ENCODE measurements around the gene GSTM3. TPM values are rescaled to one million over a fixed set of nuclear protein-coding genes. Genes with fewer than 3 reads are reported as not detected.
A peak's percentile ranks its signal among the peaks of the same experiment; 100 is the strongest.

Gene GSTM3
- total and polyA plus RNA-seq, 2 of the 13 experiments (the other 11 are each of a cell fraction or from before 2014, with no cell fraction given) = 127 to 142 TPM

DNA sequence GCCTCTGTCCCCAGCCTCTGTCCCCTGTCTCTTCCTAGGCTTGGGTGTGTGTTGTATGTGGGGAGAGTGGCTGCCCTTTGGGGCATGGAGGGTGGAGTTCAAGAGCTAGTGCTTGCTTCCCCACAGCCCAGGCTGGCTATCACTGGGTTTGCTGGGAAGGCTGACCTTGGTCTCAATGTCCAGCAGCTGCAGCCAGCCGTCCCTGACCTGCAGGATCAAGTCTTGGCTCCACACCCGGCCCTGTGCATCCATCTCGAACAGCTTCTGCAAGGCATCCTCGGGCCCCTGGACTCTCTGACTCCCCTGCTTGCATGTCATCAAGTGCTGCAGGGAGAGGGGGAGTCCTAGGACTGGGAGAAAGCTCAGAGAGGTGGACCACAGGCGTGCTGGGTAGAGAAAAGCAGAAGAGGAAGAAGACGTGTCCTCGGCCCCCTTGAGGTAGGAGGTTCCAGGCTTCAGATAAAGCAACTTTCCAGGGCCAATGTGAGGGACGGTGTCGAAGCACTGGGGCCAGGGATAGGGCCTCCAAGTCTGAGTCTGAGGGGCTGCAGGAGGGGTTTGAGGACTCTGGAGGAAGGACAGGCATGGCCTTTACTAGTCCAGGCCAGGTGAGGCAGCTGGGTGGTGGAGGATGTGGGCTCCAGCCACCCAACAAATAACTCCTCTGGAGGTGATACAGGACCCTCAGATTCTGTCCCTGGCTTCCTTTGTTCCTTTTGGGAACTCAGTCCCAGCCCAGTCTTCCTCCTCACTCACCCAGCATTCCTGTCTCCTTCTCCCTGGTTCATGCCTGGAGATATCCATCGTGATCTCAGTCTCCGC is 18.9 kb upstream of the GSTM3 start:
- no peak for DNase-seq (ENCODE audit: low spot score)
- CTCF ChIA-PET (ENCODE audit: low intra/inter-chr PET ratio, low total read pairs) = no interaction called here
- intact Hi-C loops (cut with micrococcal nuclease; ENCODE audit: unreplicated experiment) (no loop called here), in situ Hi-C loops (cut with HindIII; ENCODE audit: extremely low pct_ligation_motif_present, low pct_unique_long_range_greater_than_20kb) (no loop called here)
- TF ChIP-seq REL (CRISPR knock-in tag; conservative IDR thresholded peaks at IDR 0.05) (no peak), KLF9 (CRISPR knock-in tag; IDR thresholded peaks at IDR 0.05; ENCODE audit: low read depth) (no peak), ATAD3A (CRISPR knock-in tag; IDR thresholded peaks at IDR 0.05) (no peak), ZBTB7A (CRISPR knock-in tag; IDR thresholded peaks at IDR 0.05) (0 out of 2 replicates have a peak, but pooled peaks have one; percentile 10)
- WGBS (ENCODE audit: low lambda C conversion rate) = 97% methylated on average over 11 of the region's 11 CpGs
- Histone ChIP-seq H2AFZ (ENCODE audit: low read length) (no peak overlapping the region), H3K27ac (ENCODE audit: extremely low read length, insufficient read depth, low read length) (no peak overlapping the region), H4K20me1 (ENCODE audit: insufficient read depth, low read length) (no peaks in the 10 kb centered on the region), H3K4me2 (ENCODE audit: low read depth, low read length) (no peak overlapping the region), H3K79me2 (ENCODE audit: insufficient read depth, low read length) (peaks cover 24% of the 10 kb centered on the region), H3K9me3 (ENCODE audit: low read length) (no peaks in the 10 kb centered on the region), H3K4me1 (ENCODE audit: insufficient read depth, low read length) (peaks cover 49% of the 10 kb centered on the region), H3K27me3 (ENCODE audit: control insufficient read depth in 1 of 2, insufficient read depth in 2 of 2, low read length in 2 of 2) (no peaks in the 10 kb centered on the region; a peak in 1 of 5 replicates), H3K4me3 (replicated peaks in 1 of 3; ENCODE audit: insufficient read depth in 1 of 3, low read depth in 2 of 3, low read length in 3 of 3) (no peak overlapping the region), H3K9ac (ENCODE audit: insufficient read depth, low read depth, low read length) (no peak overlapping the region), H3K36me3 (replicated peaks in 1 of 2; ENCODE audit: control insufficient read depth in 1 of 2, insufficient read depth in 2 of 2, low read length in 2 of 2) (peaks cover 8 to 38% of the 10 kb centered on the region in 2 experiments; a peak in 4 of 5 replicates)
- no peak for FAIRE-seq
- POLR2A ChIA-PET = interaction anchor here (2.0 to 2.2 kb wide), 2 partner anchors 10 to 20 kb away, joined by 5 read pairs; no protein-coding TSS in a partner anchor
- no TSS peak for BruUV-seq (replicated peaks)
- ATAC-seq = no peak

DNA sequence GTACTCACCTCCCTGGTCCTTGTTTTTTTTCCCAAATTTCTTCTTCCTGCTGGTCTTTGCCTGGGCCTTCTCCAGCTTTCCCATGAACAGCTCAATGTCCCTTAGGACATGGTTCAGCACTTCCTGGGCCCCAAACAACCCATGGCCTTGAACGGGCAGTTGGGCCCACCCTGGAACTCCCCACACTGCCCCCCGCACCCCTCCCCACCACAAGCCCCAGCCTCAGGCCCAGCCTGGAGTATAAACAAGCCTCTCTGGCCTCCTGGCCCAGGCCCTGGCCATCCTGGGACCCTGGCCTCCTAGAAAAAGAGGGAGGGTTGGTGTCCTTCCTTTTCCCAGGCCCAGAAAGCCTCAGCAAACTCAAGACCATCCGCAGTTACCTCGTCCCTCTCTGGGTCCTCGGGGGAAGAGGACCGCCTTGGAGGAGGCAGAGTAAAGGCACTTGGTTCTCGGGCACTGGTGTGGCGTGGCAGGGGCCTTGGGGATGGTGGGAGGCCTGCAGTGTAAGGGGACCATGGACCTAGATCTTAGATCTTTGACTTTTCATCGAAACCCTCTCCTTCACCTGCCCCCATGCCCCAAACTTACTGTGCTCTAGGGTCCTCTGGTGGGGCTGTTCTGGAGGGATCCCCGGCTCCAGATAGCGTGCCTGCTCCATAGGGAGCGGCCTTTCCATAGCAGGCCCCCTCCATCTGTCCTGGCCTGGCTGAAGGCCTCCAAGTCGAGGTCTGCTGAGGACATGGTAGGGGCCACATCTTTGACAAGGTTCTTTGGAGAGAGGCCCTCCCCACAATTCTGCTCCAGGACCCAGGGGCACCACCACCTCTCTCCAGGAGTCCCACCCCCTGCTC is 17.3 kb upstream of the GSTM3 start:
- Histone ChIP-seq H3K4me1 (ENCODE audit: insufficient read depth, low read length) (peaks cover 37% of the 10 kb centered on the region), H3K9me3 (ENCODE audit: low read length) (no peaks in the 10 kb centered on the region), H3K79me2 (ENCODE audit: insufficient read depth, low read length) (peaks cover 17% of the 10 kb centered on the region), H2AFZ (ENCODE audit: low read length) (no peak overlapping the region), H3K4me3 (replicated peaks in 1 of 3; ENCODE audit: insufficient read depth in 1 of 3, low read depth in 2 of 3, low read length in 3 of 3) (no peak overlapping the region), H3K4me2 (ENCODE audit: low read depth, low read length) (no peak overlapping the region), H3K27ac (ENCODE audit: extremely low read length, insufficient read depth, low read length) (no peak overlapping the region), H3K9ac (ENCODE audit: insufficient read depth, low read depth, low read length) (no peak overlapping the region), H3K36me3 (replicated peaks in 1 of 2; ENCODE audit: control insufficient read depth in 1 of 2, insufficient read depth in 2 of 2, low read length in 2 of 2) (peaks cover 8 to 38% of the 10 kb centered on the region in 2 experiments; a peak in 4 of 5 replicates), H4K20me1 (ENCODE audit: insufficient read depth, low read length) (no peaks in the 10 kb centered on the region), H3K27me3 (ENCODE audit: control insufficient read depth in 1 of 2, insufficient read depth in 2 of 2, low read length in 2 of 2) (no peaks in the 10 kb centered on the region; a peak in 1 of 5 replicates)
- in situ Hi-C loops (cut with HindIII; ENCODE audit: extremely low pct_ligation_motif_present, low pct_unique_long_range_greater_than_20kb) = no loop called here
- DNase-seq (ENCODE audit: low spot score) (no peak), FAIRE-seq (no peak), ATAC-seq (no peak)
- 94% methylated on average over 13 of the region's 13 CpGs for WGBS (ENCODE audit: low lambda C conversion rate)
- intact Hi-C loops (cut with micrococcal nuclease; ENCODE audit: unreplicated experiment) = no loop called here
- no TSS peak for BruUV-seq (replicated peaks)
- CTCF ChIA-PET (ENCODE audit: low intra/inter-chr PET ratio, low total read pairs) = no interaction called here
- POLR2A ChIA-PET = no interaction called here
- TF ChIP-seq KAT2B (IDR thresholded peaks at IDR 0.05; ENCODE audit: borderline replicate concordance, low read depth, low read length) = no peak
- TF ChIP-seq FOSL1 (CRISPR knock-in tag; IDR thresholded peaks at IDR 0.05; ENCODE audit: borderline replicate concordance) = no peak
- TF ChIP-seq, protein P1, sequence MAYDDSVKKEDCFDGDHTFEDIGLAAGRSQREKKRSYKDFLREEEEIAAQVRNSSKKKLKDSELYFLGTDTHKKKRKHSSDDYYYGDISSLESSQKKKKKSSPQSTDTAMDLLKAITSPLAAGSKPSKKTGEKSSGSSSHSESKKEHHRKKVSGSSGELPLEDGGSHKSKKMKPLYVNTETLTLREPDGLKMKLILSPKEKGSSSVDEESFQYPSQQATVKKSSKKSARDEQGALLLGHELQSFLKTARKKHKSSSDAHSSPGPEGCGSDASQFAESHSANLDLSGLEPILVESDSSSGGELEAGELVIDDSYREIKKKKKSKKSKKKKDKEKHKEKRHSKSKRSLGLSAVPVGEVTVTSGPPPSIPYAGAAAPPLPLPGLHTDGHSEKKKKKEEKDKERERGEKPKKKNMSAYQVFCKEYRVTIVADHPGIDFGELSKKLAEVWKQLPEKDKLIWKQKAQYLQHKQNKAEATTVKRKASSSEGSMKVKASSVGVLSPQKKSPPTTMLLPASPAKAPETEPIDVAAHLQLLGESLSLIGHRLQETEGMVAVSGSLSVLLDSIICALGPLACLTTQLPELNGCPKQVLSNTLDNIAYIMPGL (CRISPR knock-in tag; IDR thresholded peaks at IDR 0.05; ENCODE audit: borderline replicate concordance in 1 of 2, low read depth in 1 of 2) = no peak
- TF ChIP-seq ZNF18 (CRISPR knock-in tag; IDR thresholded peaks at IDR 0.05; ENCODE audit: insufficient replicate concordance) = no peak
- TF ChIP-seq ZNF7 (CRISPR knock-in tag; IDR thresholded peaks at IDR 0.05) = no peak
- no peak for TF ChIP-seq ZNF781 (CRISPR knock-in tag; IDR thresholded peaks at IDR 0.05; ENCODE audit: borderline replicate concordance, not compliant biosample characterization)
- TF ChIP-seq ZNF572 (CRISPR knock-in tag; IDR thresholded peaks at IDR 0.05) = no peak
- no peak for TF ChIP-seq U2AF2 (IDR thresholded peaks at IDR 0.05; ENCODE audit: low read depth, low read length)
- no peak for TF ChIP-seq ZNF3 (CRISPR knock-in tag; IDR thresholded peaks at IDR 0.05)

Measured in HepG2 (cell line).